ENCODE measurements around the gene TAP1.

Gene TAP1

GRCh38 chr6:32796848-32797776 is 56.4 kb downstream of the TAP1 start:
- DNase-seq, result peak; percentile 58

All from central memory CD4-positive, alpha-beta T cell (primary cell).